Lung (tissue), 12 donors: ENCODE measurements around the gene LCLAT1. TPM values are rescaled to one million over a fixed set of nuclear protein-coding genes. Genes with fewer than 3 reads are reported as not detected.
"Not testable (repeated sequence)": the region's sequence is repeated elsewhere in the genome, so short reads cannot be mapped to it uniquely, and the experiment has no call there.

Experiments
- ATAC-seq: fragments of 200-7000 bp; cut with Tn5 transposase; one replicate; pipeline ENCODE4 v1.9.1; 2020; ENCODE audit warnings: moderate number of reproducible peaks; ENCODE audit not compliant: insufficient read depth, low FRiP score
- DNase-seq, 3 donors: peaks; one replicate each; pipeline ENCODE4 v3.0.0-alpha.2; 2013 to 2017
- H3K27ac ChIP-seq, 2 donors: one replicate each; pipeline ENCODE4 v1.5.1; 2013; ENCODE audit warnings: mild to moderate bottlenecking in 2 of 2, moderate library complexity in 2 of 2, control low read depth in 1 of 2, inconsistent platforms in 1 of 2, low read depth in 1 of 2, low read length in 1 of 2
- H3K27me3 ChIP-seq, 3 donors: one replicate each; pipeline ENCODE4 v1.5.1; 2013; ENCODE audit warnings: low read length in 2 of 3; ENCODE audit not compliant: control insufficient read depth in 3 of 3, insufficient read depth in 3 of 3
- H3K36me3 ChIP-seq, 4 donors: one replicate each; pipeline ENCODE4 v1.5.1; 2013; ENCODE audit warnings: low read length in 4 of 4, mild to moderate bottlenecking in 1 of 4, moderate library complexity in 1 of 4; ENCODE audit not compliant: control insufficient read depth in 4 of 4, insufficient read depth in 4 of 4
- H3K4me1 ChIP-seq, 5 donors: one replicate each; pipeline ENCODE4 v1.5.1; 2013; ENCODE audit warnings: low read length in 5 of 5, mild to moderate bottlenecking in 2 of 5, moderate library complexity in 1 of 5; ENCODE audit not compliant: control insufficient read depth in 5 of 5, insufficient read depth in 5 of 5
- H3K4me3 ChIP-seq: one replicate; pipeline ENCODE4 v1.5.1; 2013; ENCODE audit warnings: mild to moderate bottlenecking, control low read depth, moderate library complexity
- H3K9ac ChIP-seq, 2 donors: one replicate each; pipeline ENCODE4 v1.5.1; 2013; ENCODE audit warnings: low read length in 2 of 2, control low read depth in 1 of 2; ENCODE audit not compliant: insufficient read depth in 1 of 2
- H3K9me3 ChIP-seq, 4 donors: one replicate each; pipeline ENCODE4 v1.5.1; 2013; ENCODE audit warnings: low read length in 3 of 4, mild to moderate bottlenecking in 1 of 4, moderate library complexity in 1 of 4; ENCODE audit not compliant: control insufficient read depth in 4 of 4, insufficient read depth in 3 of 4
- CTCF ChIP-seq: IDR thresholded peaks from 2 replicates; pipeline ENCODE4 v1.5.1; 2012; ENCODE audit warnings: mild to moderate bottlenecking; ENCODE audit errors: control extremely low read depth, extremely low read depth
- WGBS, 2 donors: extraction: QIAGEN DNeasy Blood & Tissue Kit; methylation state at CpG; one replicate each; pipeline ENCODE4 v1.1.7; 2013; 5-methylcytosine and 5-hydroxymethylcytosine counted together
- polyA plus RNA-seq, 2 donors: library from polyadenylated mRNA; stranded (reverse); fragments of 200-250 nt; gene quantifications; one replicate each; pipeline ENCODE4 v1.2.1, GENCODE V29; 2013
- total RNA-seq, 2 donors: library from RNA; depleted of rRNA in 1 of 2; stranded (reverse); fragments of >200 nt in 1 of 2; gene quantifications; one replicate each; pipeline ENCODE4 v1.2.1, GENCODE V29; 2014 to 2021
- donor health status: control.
- donor health status: control.
- donor health status: Bipolar disorder and iron deficiency.
- donor health status: healthy.
- donor health status: DM: yes; HTN: yes; CAD: no.

The LCLAT1 gene
- total and polyA plus RNA-seq, 4 donors, result 2.4 to 24.2 (median 10.8) TPM

GRCh38 chr2:30492185-30492584 lies 45.1 kb downstream of the LCLAT1 start:
- no peak for DNase-seq
- no peaks in the 10 kb centered on the region for H3K27me3 ChIP-seq
- H3K9me3 ChIP-seq, result peaks cover 0 to 2% (median 0%) of the 10 kb centered on the region in 4 donors
- no peak for ATAC-seq
- no peaks in the 10 kb centered on the region for H3K36me3 ChIP-seq
- H3K9ac ChIP-seq, result no peak overlapping the region
- peaks cover 0 to 24% (median 13%) of the 10 kb centered on the region in 5 donors for H3K4me1 ChIP-seq
- TF ChIP-seq CTCF, result no peak
- 83 to 88% methylated on average over 1 of the region's 1 CpG for WGBS, 2 donors
- H3K27ac ChIP-seq, result no peak overlapping the region
- H3K4me3 ChIP-seq, result no peak overlapping the region

GRCh38 chr2:30492619-30493018 lies 45.6 kb downstream of the LCLAT1 start:
- no peak for ATAC-seq

GRCh38 chr2:30493440-30493839 lies 46.4 kb downstream of the LCLAT1 start:
- no peak for TF ChIP-seq CTCF
- ATAC-seq (no peak), DNase-seq (peak in 1 of 3 donors; percentile 49)
- Histone ChIP-seq H3K4me1 (peaks cover 0 to 16% (median 8%) of the 10 kb centered on the region in 5 donors), H3K27ac (no peak overlapping the region), H3K9me3 (peaks cover 0 to 4% (median 0%) of the 10 kb centered on the region in 4 donors), H3K4me3 (no peak overlapping the region), H3K9ac (no peak overlapping the region), H3K27me3 (no peaks in the 10 kb centered on the region), H3K36me3 (peaks cover 0 to 2% (median 0%) of the 10 kb centered on the region in 4 donors)
- WGBS, 2 donors, result 85 to 94% methylated on average over 1 of the region's 1 CpG

More at GRCh38 chr2:30492619-30493018, 45.6 kb downstream of the LCLAT1 start:
- no peak for TF ChIP-seq CTCF
- no peaks in the 10 kb centered on the region for H3K27me3 ChIP-seq
- 52 to 67% methylated on average over 1 of the region's 1 CpG for WGBS, 2 donors
- peaks cover 0 to 24% (median 11%) of the 10 kb centered on the region in 5 donors for H3K4me1 ChIP-seq
- no peaks in the 10 kb centered on the region for H3K36me3 ChIP-seq
- no peak overlapping the region for H3K9ac ChIP-seq
- DNase-seq, result peak in 1 of 3 donors; percentile 49
- no peak overlapping the region for H3K4me3 ChIP-seq
- H3K27ac ChIP-seq, result no peak overlapping the region
- peaks cover 0 to 2% (median 0%) of the 10 kb centered on the region in 4 donors for H3K9me3 ChIP-seq

GRCh38 chr2:30495896-30496295 lies 48.9 kb downstream of the LCLAT1 start:
- H3K9ac ChIP-seq, H3K27me3 ChIP-seq, H3K36me3 ChIP-seq, H3K9me3 ChIP-seq, DNase-seq, H3K4me3 ChIP-seq, ATAC-seq: not testable (repeated sequence)
- 49 to 62% methylated on average over 2 of the region's 2 CpGs for WGBS, 2 donors
- peak overlapping the region in 1 of 2 donors; percentile 10 for H3K27ac ChIP-seq
- peaks cover 0 to 22% (median 8%) of the 10 kb centered on the region in 5 donors for H3K4me1 ChIP-seq
